ENCODE results near the gene TUBAL3.
"Not testable (repeated sequence)": the region's sequence is repeated elsewhere in the genome, so short reads cannot be mapped to it uniquely, and the experiment has no call there.

TUBAL3 gene

DNA sequence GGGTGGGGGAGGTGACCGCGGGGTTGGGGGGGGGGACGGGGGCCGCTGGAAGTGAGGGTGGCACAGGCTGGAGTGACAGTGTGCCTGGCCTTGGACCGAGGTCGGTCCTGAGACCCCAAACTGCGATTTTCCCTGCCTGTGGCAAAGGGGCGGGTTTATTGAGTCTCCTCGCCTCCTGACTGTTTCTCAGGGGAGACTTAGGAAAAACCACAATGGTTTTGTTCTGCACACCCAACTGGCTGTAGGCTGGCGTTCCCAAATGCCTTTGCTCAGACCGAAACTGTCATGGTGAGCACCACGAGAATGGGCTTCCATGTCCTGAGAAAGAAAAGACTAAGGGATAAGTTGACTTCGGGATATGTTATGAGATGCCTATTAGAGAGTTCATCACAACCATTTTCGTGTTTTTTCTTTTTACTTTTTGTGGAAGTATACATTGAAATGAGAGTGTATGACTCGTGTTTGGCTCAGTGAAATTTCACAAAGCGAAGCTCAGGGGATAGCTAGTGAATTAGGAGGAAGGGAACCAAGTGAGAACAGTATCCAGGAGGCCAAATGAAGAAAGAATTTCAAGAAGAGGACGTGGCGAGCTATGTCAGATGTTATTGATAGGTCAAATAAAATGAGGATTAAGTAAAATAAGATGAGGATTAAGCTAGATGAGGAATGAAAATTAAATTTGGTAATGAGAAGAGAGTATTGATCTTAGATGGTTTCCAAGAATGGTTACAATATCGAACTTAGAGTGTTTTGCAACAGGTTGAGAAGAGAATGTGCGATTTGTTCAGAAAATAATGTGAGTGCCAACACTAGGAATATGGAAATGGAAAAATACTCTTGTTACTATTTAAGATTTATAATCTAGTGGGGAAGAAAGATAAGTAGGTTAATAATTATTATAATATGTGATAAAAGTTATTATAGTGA is 8.6 kb upstream of the TUBAL3 start:
- DNase-seq (ENCODE audit: low read depth in 2 of 2): peak; percentile 62
- peak overlapping the region; percentile 76 to 82 for H3K4me3 ChIP-seq (replicated peaks in 1 of 2; ENCODE audit: low read depth in 2 of 2, low read length in 2 of 2)
- TF ChIP-seq, protein P1, sequence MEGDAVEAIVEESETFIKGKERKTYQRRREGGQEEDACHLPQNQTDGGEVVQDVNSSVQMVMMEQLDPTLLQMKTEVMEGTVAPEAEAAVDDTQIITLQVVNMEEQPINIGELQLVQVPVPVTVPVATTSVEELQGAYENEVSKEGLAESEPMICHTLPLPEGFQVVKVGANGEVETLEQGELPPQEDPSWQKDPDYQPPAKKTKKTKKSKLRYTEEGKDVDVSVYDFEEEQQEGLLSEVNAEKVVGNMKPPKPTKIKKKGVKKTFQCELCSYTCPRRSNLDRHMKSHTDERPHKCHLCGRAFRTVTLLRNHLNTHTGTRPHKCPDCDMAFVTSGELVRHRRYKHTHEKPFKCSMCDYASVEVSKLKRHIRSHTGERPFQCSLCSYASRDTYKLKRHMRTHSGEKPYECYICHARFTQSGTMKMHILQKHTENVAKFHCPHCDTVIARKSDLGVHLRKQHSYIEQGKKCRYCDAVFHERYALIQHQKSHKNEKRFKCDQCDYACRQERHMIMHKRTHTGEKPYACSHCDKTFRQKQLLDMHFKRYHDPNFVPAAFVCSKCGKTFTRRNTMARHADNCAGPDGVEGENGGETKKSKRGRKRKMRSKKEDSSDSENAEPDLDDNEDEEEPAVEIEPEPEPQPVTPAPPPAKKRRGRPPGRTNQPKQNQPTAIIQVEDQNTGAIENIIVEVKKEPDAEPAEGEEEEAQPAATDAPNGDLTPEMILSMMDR (IDR thresholded peaks at IDR 0.05; ENCODE audit: low read depth, low read length): no peak

- peak within 1 kb of the TSS; percentile 76 to 82 for H3K4me3 ChIP-seq (replicated peaks in 1 of 2; ENCODE audit: low read depth in 2 of 2, low read length in 2 of 2)
- peak; percentile 91 for DNase-seq (ENCODE audit: low read depth in 2 of 2)
- TF ChIP-seq, protein P1 (IDR thresholded peaks at IDR 0.05; ENCODE audit: low read depth, low read length): no peak
These were observed 7.8 kb upstream of the TUBAL3 start, which contains the start of gene NET1 for GRCh38 chr10:5412277-5412941. Gene NET1, plus strand, starts transcription at chr10:5412557. Its CDS starts 136 bp downstream, at chr10:5412693.

- TF ChIP-seq, protein P1 (IDR thresholded peaks at IDR 0.05; ENCODE audit: low read depth, low read length): no peak
- H3K4me3 ChIP-seq (replicated peaks in 1 of 2; ENCODE audit: low read depth in 2 of 2, low read length in 2 of 2): peak overlapping the region in 1 of 2 donors; percentile 82
- no peak for DNase-seq (ENCODE audit: low read depth in 2 of 2)
These were observed 7.3 kb upstream of the TUBAL3 start for GRCh38 chr10:5411941-5412276.

- not testable (repeated sequence) for DNase-seq (ENCODE audit: low read depth in 2 of 2); H3K4me3 ChIP-seq (replicated peaks in 1 of 2; ENCODE audit: low read depth in 2 of 2, low read length in 2 of 2)
These were observed 6.2 kb upstream of the TUBAL3 start for GRCh38 chr10:5410787-5411186.

GRCh38 chr10:5406918-5407317 is 2.3 kb upstream of the TUBAL3 start:
- H3K4me3 ChIP-seq (replicated peaks in 1 of 2; ENCODE audit: low read depth in 2 of 2, low read length in 2 of 2): no peak overlapping the region
- no peak for DNase-seq (ENCODE audit: low read depth in 2 of 2)
- TF ChIP-seq, protein P1 (IDR thresholded peaks at IDR 0.05; ENCODE audit: low read depth, low read length): no peak

GRCh38 chr10:5402798-5403197 is 1.8 kb downstream of the TUBAL3 start:
- TF ChIP-seq, protein P1 (IDR thresholded peaks at IDR 0.05; ENCODE audit: low read depth, low read length): no peak
- no peak for DNase-seq (ENCODE audit: low read depth in 2 of 2)
- H3K4me3 ChIP-seq (replicated peaks in 1 of 2; ENCODE audit: low read depth in 2 of 2, low read length in 2 of 2): no peak overlapping the region
